ENCODE measurements around the gene ACAN. TPM values are rescaled to one million over a fixed set of nuclear protein-coding genes. Genes with fewer than 3 reads are reported as not detected.

Gene ACAN
- polyA plus RNA-seq, 1 experiment, result 3.6 TPM

DNA sequence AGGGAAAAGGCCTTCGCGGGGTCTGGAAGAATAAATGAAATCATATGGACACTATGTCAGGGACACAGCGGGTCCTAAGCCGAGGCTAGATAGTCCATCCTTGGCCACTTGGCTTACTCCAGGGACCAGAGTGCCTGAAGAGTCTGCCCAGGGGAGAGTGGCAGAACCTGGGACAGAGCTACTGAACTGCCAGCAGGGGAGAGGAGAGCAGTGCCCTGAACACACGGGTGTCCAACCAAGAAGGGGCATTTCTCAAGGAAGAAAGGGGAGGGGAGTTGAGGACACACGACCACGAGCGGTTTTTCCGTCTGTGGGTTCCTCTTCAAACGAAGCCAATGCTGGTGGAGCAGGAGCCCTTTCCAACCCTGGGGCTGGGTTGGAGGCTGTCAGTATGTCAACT, 1.0 kb downstream of the ACAN start:
- H3K27me3 ChIP-seq (ENCODE audit: control insufficient read depth, insufficient read depth, low read length), result peaks cover 35% of the 10 kb centered on the region
- no peak for DNase-seq (ENCODE audit: low read depth)
- POLR2A ChIA-PET, result no interaction called here

DNA sequence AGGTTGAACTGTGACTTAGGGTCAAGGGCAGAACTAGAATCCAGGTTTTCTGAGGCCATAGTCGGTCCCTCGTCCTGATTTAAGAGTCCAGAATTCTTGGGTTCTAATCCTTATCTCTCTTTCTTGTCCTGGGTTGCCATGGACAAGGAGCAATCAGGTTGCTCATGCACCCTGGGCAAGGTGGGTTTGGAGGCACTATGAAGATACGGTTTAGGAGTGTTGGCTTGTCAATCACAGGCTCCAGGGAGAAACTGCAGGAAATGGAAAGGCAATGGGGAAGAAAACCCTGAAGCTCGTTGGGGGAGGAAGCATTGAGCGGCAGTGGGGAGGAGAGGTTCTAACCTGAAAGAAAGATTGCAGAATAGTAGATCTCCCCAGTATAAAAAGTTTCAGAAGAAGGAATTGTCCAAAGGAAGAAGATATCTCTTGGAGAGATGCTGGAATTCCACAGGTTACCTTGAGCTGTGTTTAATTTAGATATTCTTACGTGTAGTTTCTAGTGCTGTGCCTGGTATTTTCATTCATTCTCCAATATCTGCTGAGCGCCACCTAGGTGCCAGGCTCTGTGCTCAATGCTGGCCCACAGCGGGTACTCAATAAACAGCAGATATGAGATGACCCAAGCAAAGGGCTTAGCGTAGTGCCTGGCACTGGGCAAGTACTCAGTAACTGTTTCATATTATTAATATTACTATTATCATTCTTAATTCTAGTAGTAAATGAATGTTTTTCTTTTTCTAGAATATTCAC, 2.0 kb downstream of the ACAN start:
- no peak for DNase-seq (ENCODE audit: low read depth)
- peaks cover 38% of the 10 kb centered on the region for H3K27me3 ChIP-seq (ENCODE audit: control insufficient read depth, insufficient read depth, low read length)
- CTCF ChIA-PET, result interaction anchor here (0.5 to 1.1 kb wide), 4 partner anchors 9 to 474 kb away, joined by 3 to 5 read pairs (median 4); no protein-coding TSS in a partner anchor

More for the DNA sequence above, 1.0 kb downstream of the ACAN start:
- H3K36me3 ChIP-seq (ENCODE audit: control insufficient read depth, insufficient read depth, low read length), result no peaks in the 10 kb centered on the region
- TF ChIP-seq, protein P1, sequence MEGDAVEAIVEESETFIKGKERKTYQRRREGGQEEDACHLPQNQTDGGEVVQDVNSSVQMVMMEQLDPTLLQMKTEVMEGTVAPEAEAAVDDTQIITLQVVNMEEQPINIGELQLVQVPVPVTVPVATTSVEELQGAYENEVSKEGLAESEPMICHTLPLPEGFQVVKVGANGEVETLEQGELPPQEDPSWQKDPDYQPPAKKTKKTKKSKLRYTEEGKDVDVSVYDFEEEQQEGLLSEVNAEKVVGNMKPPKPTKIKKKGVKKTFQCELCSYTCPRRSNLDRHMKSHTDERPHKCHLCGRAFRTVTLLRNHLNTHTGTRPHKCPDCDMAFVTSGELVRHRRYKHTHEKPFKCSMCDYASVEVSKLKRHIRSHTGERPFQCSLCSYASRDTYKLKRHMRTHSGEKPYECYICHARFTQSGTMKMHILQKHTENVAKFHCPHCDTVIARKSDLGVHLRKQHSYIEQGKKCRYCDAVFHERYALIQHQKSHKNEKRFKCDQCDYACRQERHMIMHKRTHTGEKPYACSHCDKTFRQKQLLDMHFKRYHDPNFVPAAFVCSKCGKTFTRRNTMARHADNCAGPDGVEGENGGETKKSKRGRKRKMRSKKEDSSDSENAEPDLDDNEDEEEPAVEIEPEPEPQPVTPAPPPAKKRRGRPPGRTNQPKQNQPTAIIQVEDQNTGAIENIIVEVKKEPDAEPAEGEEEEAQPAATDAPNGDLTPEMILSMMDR (IDR thresholded peaks at IDR 0.05; ENCODE audit: insufficient read depth, low read depth, low read length), result no peak
- no peak overlapping the region for H3K4me3 ChIP-seq (ENCODE audit: low read depth, low read length)
- CTCF ChIA-PET, result interaction anchor here (1.1 kb wide), 1 partner anchor 10 kb away, joined by 3 read pairs; no protein-coding TSS in a partner anchor

DNA sequence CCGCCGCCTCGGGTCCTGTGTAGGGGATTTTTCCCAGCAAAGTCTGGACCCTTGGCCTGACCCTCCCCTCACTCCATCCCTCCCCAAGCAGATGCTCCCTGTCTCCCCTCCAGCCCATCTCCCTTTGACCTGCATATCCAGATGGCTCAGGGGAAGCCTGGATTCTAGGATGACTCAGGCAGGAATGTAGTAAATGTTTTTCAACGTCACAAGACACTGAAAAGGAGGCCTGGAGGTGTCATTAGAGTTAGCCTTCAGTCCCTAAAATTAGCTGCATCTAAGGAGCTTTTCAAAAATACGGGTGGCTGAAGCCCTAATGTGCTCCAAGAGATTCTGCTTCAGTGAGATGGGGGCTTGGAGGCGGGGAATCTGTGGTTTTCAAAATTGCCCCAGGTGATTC, 7.2 kb downstream of the ACAN start:
- no peak for DNase-seq (ENCODE audit: low read depth)
- TF ChIP-seq, protein P1 (IDR thresholded peaks at IDR 0.05; ENCODE audit: insufficient read depth, low read depth, low read length), result no peak

More for the DNA sequence above, 2.0 kb downstream of the ACAN start:
- TF ChIP-seq, protein P1 (IDR thresholded peaks at IDR 0.05; ENCODE audit: insufficient read depth, low read depth, low read length), result no peak
- Histone ChIP-seq H3K36me3 (ENCODE audit: control insufficient read depth, insufficient read depth, low read length) (no peaks in the 10 kb centered on the region), H3K4me3 (ENCODE audit: low read depth, low read length) (no peak overlapping the region)
- POLR2A ChIA-PET, result no interaction called here

DNA sequence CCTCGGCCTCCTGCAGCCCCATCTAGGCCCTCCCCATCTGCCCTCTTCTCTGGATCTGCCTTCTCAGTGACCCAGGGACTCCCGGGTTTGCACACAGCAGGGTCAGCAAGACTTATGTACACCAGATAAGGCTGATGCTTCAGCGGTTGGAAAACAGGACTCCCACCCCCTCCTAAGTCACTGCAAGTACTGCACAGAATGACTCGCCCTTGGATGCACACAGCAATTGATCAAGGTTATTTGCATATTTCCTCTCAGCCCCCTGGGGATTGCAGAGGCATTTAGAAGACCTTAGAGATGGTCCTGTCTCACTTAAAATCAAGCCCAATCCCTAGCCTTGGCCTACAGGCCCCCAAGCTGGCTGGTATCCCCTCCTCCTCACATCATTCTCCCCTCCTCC, 8.9 kb downstream of the ACAN start:
- Histone ChIP-seq H3K36me3 (ENCODE audit: control insufficient read depth, insufficient read depth, low read length) (no peaks in the 10 kb centered on the region), H3K4me3 (ENCODE audit: low read depth, low read length) (no peak overlapping the region), H3K27me3 (ENCODE audit: control insufficient read depth, insufficient read depth, low read length) (peaks cover 6% of the 10 kb centered on the region)
- DNase-seq (ENCODE audit: low read depth), result no peak
- TF ChIP-seq, protein P1 (IDR thresholded peaks at IDR 0.05; ENCODE audit: insufficient read depth, low read depth, low read length), result no peak
- CTCF ChIA-PET, result no interaction called here
- POLR2A ChIA-PET, result no interaction called here

More for the DNA sequence above, 7.2 kb downstream of the ACAN start:
- CTCF ChIA-PET, result no interaction called here
- Histone ChIP-seq H3K27me3 (ENCODE audit: control insufficient read depth, insufficient read depth, low read length) (peaks cover 12% of the 10 kb centered on the region), H3K4me3 (ENCODE audit: low read depth, low read length) (no peak overlapping the region), H3K36me3 (ENCODE audit: control insufficient read depth, insufficient read depth, low read length) (no peaks in the 10 kb centered on the region)
- POLR2A ChIA-PET, result no interaction called here

DNA sequence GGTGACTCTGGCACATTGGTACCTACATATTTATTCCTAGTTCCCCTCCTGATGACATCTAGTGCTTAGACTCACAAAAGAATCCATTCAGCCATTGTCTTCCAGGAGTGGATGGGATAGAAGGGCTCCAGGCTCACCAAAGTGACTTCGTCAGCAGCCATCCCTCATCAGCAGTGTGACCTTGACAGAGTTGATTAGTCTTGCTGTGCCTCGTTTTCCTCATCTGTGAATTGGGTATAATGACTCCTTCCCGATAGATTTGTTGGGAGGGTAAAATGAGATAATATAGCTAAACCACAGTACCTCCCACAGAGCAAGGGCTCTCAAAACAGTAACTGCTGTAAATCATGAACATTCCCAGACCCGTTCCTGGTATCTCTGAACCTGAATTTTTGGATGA, 10.7 kb downstream of the ACAN start:
- TF ChIP-seq, protein P1 (IDR thresholded peaks at IDR 0.05; ENCODE audit: insufficient read depth, low read depth, low read length), result no peak
- no peaks in the 10 kb centered on the region for H3K36me3 ChIP-seq (ENCODE audit: control insufficient read depth, insufficient read depth, low read length)
- DNase-seq (ENCODE audit: low read depth), result no peak
- no peak overlapping the region for H3K4me3 ChIP-seq (ENCODE audit: low read depth, low read length)
- ChIA-PET CTCF (interaction anchor here (1.4 kb wide), 1 partner anchor 10 kb away, joined by 3 read pairs; no protein-coding TSS in a partner anchor), POLR2A (no interaction called here)
- peaks cover 3% of the 10 kb centered on the region; the same call in 1 of the 2 replicates for H3K27me3 ChIP-seq (ENCODE audit: control insufficient read depth, insufficient read depth, low read length)
